HEK293 (cell line): Measurements from ENCODE around the gene C1QTNF4.

Experiments
- CTCF ChIA-PET: fragments of 350-600 bp; formaldehyde crosslinking; extraction: SDS; loops from one replicate; lab custom pipeline; 2021; ENCODE audit warnings: antibody characterized with exemption; lab: Yijun Ruan, JAX
- POLR2A ChIA-PET: fragments of 300-600 bp; formaldehyde crosslinking; extraction: SDS; loops from one replicate; lab custom pipeline; 2020; ENCODE audit warnings: antibody characterized with exemption, inconsistent platforms; lab: Yijun Ruan, JAX
- H3K27ac ChIP-seq: fragments of 200-500 bp; sonication (Bioruptor generic); 2 replicates; pipeline ENCODE4 v1.5.1; 2014; ENCODE audit warnings: low read depth, low read length, control low read depth, inconsistent platforms; ENCODE audit errors: extremely low read depth
- H3K36me3 ChIP-seq, 2 experiments: fragments of 200-500 bp in 1 of 2; sonication (Bioruptor generic) in 1 of 2; 1 replicate in 1 of 2; 2 replicates in 1 of 2; pipeline ENCODE4 v1.5.1; 2014 to 2017; ENCODE audit warnings: inconsistent platforms in 2 of 2, low read length in 2 of 2; ENCODE audit not compliant: control insufficient read depth in 2 of 2, insufficient read depth in 1 of 2
- H3K4me1 ChIP-seq: fragments of 200-500 bp; sonication (Bioruptor generic); 2 replicates; pipeline ENCODE4 v1.5.1; 2014; ENCODE audit warnings: mild to moderate bottlenecking, low read length, inconsistent platforms; ENCODE audit not compliant: control insufficient read depth, insufficient read depth
- H3K4me3 ChIP-seq: 2 replicates; pipeline ENCODE4 v1.5.1; 2011; ENCODE audit warnings: low read depth, mild to moderate bottlenecking, control low read depth, low read length, moderate library complexity
- H3K9me3 ChIP-seq: fragments of 200-500 bp; sonication (Bioruptor generic); 2 replicates; pipeline ENCODE4 v1.5.1; 2014; ENCODE audit warnings: low read depth, low read length, inconsistent platforms; ENCODE audit not compliant: control insufficient read depth, insufficient read depth
- AEBP2 ChIP-seq: fragments of 450-650 bp; formaldehyde crosslinking; IDR thresholded peaks from 2 replicates; pipeline ENCODE4 v1.5.1; 2016; ENCODE audit warnings: missing biosample characterization, missing genetic modification characterization, borderline replicate concordance
- GLIS2 ChIP-seq: fragments of 450-650 bp; formaldehyde crosslinking; IDR thresholded peaks from 2 replicates; pipeline ENCODE4 v1.5.1; 2016; ENCODE audit warnings: missing biosample characterization, missing genetic modification characterization
- MZF1 ChIP-seq: fragments of 450-650 bp; formaldehyde crosslinking; IDR thresholded peaks from 2 replicates; pipeline ENCODE4 v1.5.1; 2017; ENCODE audit warnings: missing biosample characterization, missing genetic modification characterization, borderline replicate concordance
- PRDM10 ChIP-seq: fragments of 450-650 bp; formaldehyde crosslinking; IDR thresholded peaks from 2 replicates; pipeline ENCODE4 v1.5.1; 2016; ENCODE audit warnings: missing biosample characterization, missing genetic modification characterization
- RBAK ChIP-seq: fragments of 450-650 bp; formaldehyde crosslinking; IDR thresholded peaks from 2 replicates; pipeline ENCODE4 v1.5.1; 2016; ENCODE audit warnings: missing biosample characterization, missing genetic modification characterization
- SP3 ChIP-seq: fragments of 450-650 bp; formaldehyde crosslinking; IDR thresholded peaks from 2 replicates; pipeline ENCODE4 v1.5.1; 2016; ENCODE audit warnings: missing biosample characterization, missing genetic modification characterization
- TRIM28 ChIP-seq: IDR thresholded peaks from 2 replicates; pipeline ENCODE4 v1.6.1; 2011; ENCODE audit warnings: low read length, control low read depth, borderline replicate concordance
- ZBTB17 ChIP-seq: fragments of 450-650 bp; formaldehyde crosslinking; IDR thresholded peaks from 2 replicates; pipeline ENCODE4 v1.5.1; 2016; ENCODE audit warnings: missing biosample characterization, missing genetic modification characterization
- ZBTB44 ChIP-seq: fragments of 450-650 bp; IDR thresholded peaks from 2 replicates; pipeline ENCODE4 v1.5.1; 2018; ENCODE audit warnings: missing biosample characterization, mild to moderate bottlenecking, missing genetic modification characterization
- ZBTB48 ChIP-seq: fragments of 450-650 bp; formaldehyde crosslinking; IDR thresholded peaks from 2 replicates; pipeline ENCODE4 v1.5.1; 2016; ENCODE audit warnings: missing biosample characterization, missing genetic modification characterization
- ZNF10 ChIP-seq: fragments of 450-650 bp; formaldehyde crosslinking; IDR thresholded peaks from 2 replicates; pipeline ENCODE4 v1.5.1; 2017; ENCODE audit warnings: missing biosample characterization, missing genetic modification characterization
- ZNF266 ChIP-seq: fragments of 450-650 bp; formaldehyde crosslinking; IDR thresholded peaks from 2 replicates; pipeline ENCODE4 v1.5.1; 2016; ENCODE audit warnings: missing biosample characterization, missing genetic modification characterization, low read depth
- ZNF292 ChIP-seq: fragments of 450-650 bp; formaldehyde crosslinking; IDR thresholded peaks from 2 replicates; pipeline ENCODE4 v1.5.1; 2016; ENCODE audit warnings: low read depth, missing biosample characterization, missing genetic modification characterization, borderline replicate concordance
- ZNF341 ChIP-seq: fragments of 450-650 bp; formaldehyde crosslinking; IDR thresholded peaks from 2 replicates; pipeline ENCODE4; 2016; ENCODE audit warnings: low read depth, missing biosample characterization, missing genetic modification characterization
- ZNF366 ChIP-seq: fragments of 450-650 bp; formaldehyde crosslinking; conservative IDR thresholded peaks from 2 replicates; pipeline ENCODE4 v1.5.1; 2016; ENCODE audit warnings: missing biosample characterization, missing genetic modification characterization
- ZNF426 ChIP-seq: fragments of 450-650 bp; formaldehyde crosslinking; IDR thresholded peaks from 2 replicates; pipeline ENCODE4 v1.5.1; 2017; ENCODE audit warnings: missing biosample characterization, missing genetic modification characterization, mild to moderate bottlenecking, inconsistent platforms, moderate library complexity
- ZNF518A ChIP-seq: fragments of 450-650 bp; formaldehyde crosslinking; conservative IDR thresholded peaks from 2 replicates; pipeline ENCODE4 v1.5.1; 2016; ENCODE audit warnings: low read depth, missing biosample characterization, missing genetic modification characterization
- ZNF555 ChIP-seq: fragments of 450-650 bp; formaldehyde crosslinking; conservative IDR thresholded peaks from 2 replicates; pipeline ENCODE4 v1.5.1; 2017; ENCODE audit warnings: missing biosample characterization, mild to moderate bottlenecking, missing genetic modification characterization, inconsistent platforms
- ZNF645 ChIP-seq: fragments of 450-650 bp; formaldehyde crosslinking; IDR thresholded peaks from 2 replicates; pipeline ENCODE4; 2016; ENCODE audit warnings: missing biosample characterization, missing genetic modification characterization
- ZNF670 ChIP-seq: fragments of 450-650 bp; formaldehyde crosslinking; IDR thresholded peaks from 2 replicates; pipeline ENCODE4 v1.5.1; 2016; ENCODE audit warnings: missing biosample characterization, missing genetic modification characterization, low read depth
- ZNF677 ChIP-seq: fragments of 450-650 bp; IDR thresholded peaks from 2 replicates; pipeline ENCODE4 v1.5.0; 2018; ENCODE audit warnings: missing biosample characterization, mild to moderate bottlenecking, missing genetic modification characterization, moderate library complexity
- ZNF791 ChIP-seq: fragments of 450-650 bp; formaldehyde crosslinking; IDR thresholded peaks from 2 replicates; pipeline ENCODE4 v1.5.1; 2016; ENCODE audit warnings: missing biosample characterization, missing genetic modification characterization
- ZXDB ChIP-seq: fragments of 450-650 bp; formaldehyde crosslinking; IDR thresholded peaks from 2 replicates; pipeline ENCODE4 v1.5.1; 2016; ENCODE audit warnings: missing biosample characterization, missing genetic modification characterization

The C1QTNF4 gene

GRCh38 chr11:47553406-47553743 lies 40.8 kb downstream of the C1QTNF4 start (continued):
- TF ChIP-seq PRDM10 (tag by site-specific recombination) (peak; percentile 65), ZNF426 (tag by site-specific recombination) (no peak), ZBTB48 (tag by site-specific recombination) (peak; percentile 96; the same call in 1 of the 2 replicates), ZXDB (tag by site-specific recombination) (peak; percentile 79; the same call in 1 of the 2 replicates), ZNF266 (tag by site-specific recombination) (no peak), ZNF677 (no peak), ZNF791 (no peak), ZNF10 (no peak), TRIM28 (no peak), ZNF292 (no peak), ZNF341 (tag by site-specific recombination) (peak; percentile 47; the same call in 1 of the 2 replicates), ZBTB17 (tag by site-specific recombination) (peak; percentile 29; the same call in 1 of the 2 replicates)
- TF ChIP-seq, all 188 proteins: peak for 7

- Histone ChIP-seq H3K4me1 (no peaks in the 10 kb centered on the region), H3K9me3 (no peaks in the 10 kb centered on the region), H3K27ac (peak within 1 kb of the TSS; percentile 79), H3K4me3 (peak within 1 kb of the TSS; percentile 99), H3K36me3 (peaks cover 0 to 18% of the 10 kb centered on the region in 2 experiments; a peak in 2 of 3 replicates)
- ChIA-PET CTCF (interaction anchor here (0.5 to 2.6 kb wide), 27 partner anchors 8 to 743 kb away, joined by 3 to 16 read pairs (median 4); partner anchors contain the start of genes KBTBD4, NDUFS3 and PTPMT1), POLR2A (interaction anchor here (0.6 to 2.1 kb wide), 10 partner anchors 11 to 55 kb away, joined by 3 to 14 read pairs (median 3); partner anchors contain the start of gene PTPMT1)
- TF ChIP-seq ZNF670 (tag by site-specific recombination) (no peak), SP3 (peak; percentile 60), ZNF645 (tag by site-specific recombination) (no peak), ZNF366 (tag by site-specific recombination) (no peak), GLIS2 (tag by site-specific recombination) (peak; percentile 32; the same call in 1 of the 2 replicates), MZF1 (tag by site-specific recombination) (no peak), AEBP2 (tag by site-specific recombination) (no peak), RBAK (tag by site-specific recombination) (no peak), ZNF555 (no peak), ZNF518A (no peak), ZBTB44 (peak; percentile 29; the same call in 1 of the 2 replicates)
Measured at GRCh38 chr11:47552566-47553405, 41.4 kb downstream of the C1QTNF4 start, which contains the start of gene CELF1. Gene CELF1, minus strand, starts transcription at chr11:47553132. Its CDS starts 53,609 bp downstream, at chr11:47499523.
